A375 (cell line): Measurements from ENCODE around the gene SLC66A1. TPM values are rescaled to one million over a fixed set of nuclear protein-coding genes. Genes with fewer than 3 reads are reported as not detected.

Experiments used
- small RNA-seq: library from RNA; depleted of rRNA; stranded (forward); fragments of <200 nt; gene quantifications from one replicate; pipeline ENCODE3, GENCODE V24; 2014
- total RNA-seq: library from RNA; depleted of rRNA; stranded (reverse); fragments of >200 nt; shearing (Covaris generic); gene quantifications from 2 replicates; pipeline ENCODE4 v1.2.3, GENCODE V29; 2014; rRNA removed

Gene SLC66A1
- total RNA-seq, result 19.8 and 20.3 TPM in 2 replicates

GRCh38 chr1:19311931-19312781, at the start of gene SLC66A1, which contains the start of gene AKR7A2:
SLC66A1 (plus strand) TSS chr1:19312326; CDS start chr1:19317678, 5,352 bp downstream.
AKR7A2 (minus strand) TSS chr1:19312144; CDS start chr1:19312124, 20 bp downstream.

GRCh38 chr1:19288324-19289241, 23.5 kb upstream of the SLC66A1 start, which contains the start of gene AKR7A3:
AKR7A3 (minus strand) TSS chr1:19288770; CDS start chr1:19288709, 61 bp downstream.

Small RNAs within 50 kb of the gene (small RNA-seq; reads per million reads assigned to genes)
- not detected for gene RNU6-1099P

Other genes with a start within 250 kb of the SLC66A1 start
- 120 and 121 TPM in 2 replicates for gene UBR4, start 102.1 kb upstream of the SLC66A1 start, total RNA-seq
- 42.5 and 48.6 TPM in 2 replicates for gene EMC1, start 60.8 kb upstream of the SLC66A1 start, total RNA-seq
- gene MRTO4, start 60.5 kb upstream of the SLC66A1 start, total RNA-seq, result 94.4 and 102 TPM in 2 replicates
- 0.57 and 1.2 TPM in 2 replicates for gene AKR7A3, start 23.6 kb upstream of the SLC66A1 start, total RNA-seq
- 79.0 and 98.2 TPM in 2 replicates for gene AKR7A2, start 182 bp upstream of the SLC66A1 start, total RNA-seq
- gene CAPZB, start 173.2 kb downstream of the SLC66A1 start, total RNA-seq, result 70.0 and 78.5 TPM in 2 replicates